HL-60 (cell line): Measurements from ENCODE around the gene STIMATE.

Experiments used
- DNase-seq, 2 experiments: peaks; one replicate each; pipeline ENCODE4 v3.0.0-alpha.2; 2010 to 2020; ENCODE audit warnings: low read depth in 1 of 2, low spot score in 1 of 2
- H3K27ac ChIP-seq: fragments of 250-450 bp; sonication (Bioruptor Pico); replicated peaks from 2 replicates; pipeline ENCODE4 v1.5.1; 2020; ENCODE audit warnings: mild to moderate bottlenecking, moderate library complexity
- H3K27me3 ChIP-seq: fragments of 250-450 bp; sonication (Bioruptor Pico); 2 replicates; pipeline ENCODE4 v1.5.1; 2021; ENCODE audit warnings: mild to moderate bottlenecking, moderate library complexity; ENCODE audit not compliant: insufficient read depth, poor library complexity, severe bottlenecking
- H3K4me3 ChIP-seq: replicated peaks from 2 replicates; pipeline ENCODE4 v1.5.1; 2011; ENCODE audit warnings: mild to moderate bottlenecking, control low read depth, low read length; ENCODE audit not compliant: insufficient read depth
- GABPA ChIP-seq: IDR thresholded peaks from 2 replicates; pipeline ENCODE4 v1.6.1; 2012; ENCODE audit warnings: low read depth
- POLR2AphosphoS5 ChIP-seq: IDR thresholded peaks from 2 replicates; pipeline ENCODE4 v1.6.1; 2012; ENCODE audit warnings: low read depth
- SPI1 ChIP-seq: IDR thresholded peaks from 2 replicates; pipeline ENCODE4 v1.6.1; 2012; ENCODE audit warnings: low read depth, mild to moderate bottlenecking, borderline replicate concordance
- TF ChIP-seq, protein P1 (sequence below): IDR thresholded peaks from one replicate; pipeline ENCODE4 v1.5.1; 2011; ENCODE audit warnings: low read length, control low read depth, inconsistent platforms; ENCODE audit not compliant: insufficient read depth
- TF ChIP-seq, protein P2 (sequence below): IDR thresholded peaks from 2 replicates; pipeline ENCODE4 v1.6.1; 2012; ENCODE audit warnings: low read depth; ENCODE audit not compliant: insufficient replicate concordance

Gene STIMATE

DNA sequence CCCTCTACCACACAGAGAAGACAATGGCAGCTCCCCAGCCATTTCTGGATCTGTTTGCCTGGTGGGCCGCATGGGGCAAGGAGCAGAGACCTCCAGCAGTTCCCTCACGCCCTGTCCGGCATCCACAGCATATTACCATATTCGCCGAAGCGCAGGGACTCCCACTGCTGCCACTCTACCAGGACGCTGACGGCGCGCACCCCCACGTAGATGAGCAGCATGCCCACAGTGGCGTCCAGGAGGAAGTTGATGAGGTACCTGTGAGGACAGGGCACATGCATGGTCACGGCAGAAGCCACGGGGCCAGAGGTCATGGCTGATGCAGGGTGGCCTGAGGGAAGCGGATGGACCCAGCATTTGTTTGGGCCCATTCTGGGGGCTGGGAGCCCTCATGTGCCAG lies 47.7 kb downstream of the STIMATE start:
- no peak for DNase-seq
- H3K4me3 ChIP-seq = no peak overlapping the region
- no peaks in the 10 kb centered on the region for H3K27me3 ChIP-seq
- TF ChIP-seq GABPA (no peak), POLR2AphosphoS5 (no peak), SPI1 (no peak)
- TF ChIP-seq, protein P1, sequence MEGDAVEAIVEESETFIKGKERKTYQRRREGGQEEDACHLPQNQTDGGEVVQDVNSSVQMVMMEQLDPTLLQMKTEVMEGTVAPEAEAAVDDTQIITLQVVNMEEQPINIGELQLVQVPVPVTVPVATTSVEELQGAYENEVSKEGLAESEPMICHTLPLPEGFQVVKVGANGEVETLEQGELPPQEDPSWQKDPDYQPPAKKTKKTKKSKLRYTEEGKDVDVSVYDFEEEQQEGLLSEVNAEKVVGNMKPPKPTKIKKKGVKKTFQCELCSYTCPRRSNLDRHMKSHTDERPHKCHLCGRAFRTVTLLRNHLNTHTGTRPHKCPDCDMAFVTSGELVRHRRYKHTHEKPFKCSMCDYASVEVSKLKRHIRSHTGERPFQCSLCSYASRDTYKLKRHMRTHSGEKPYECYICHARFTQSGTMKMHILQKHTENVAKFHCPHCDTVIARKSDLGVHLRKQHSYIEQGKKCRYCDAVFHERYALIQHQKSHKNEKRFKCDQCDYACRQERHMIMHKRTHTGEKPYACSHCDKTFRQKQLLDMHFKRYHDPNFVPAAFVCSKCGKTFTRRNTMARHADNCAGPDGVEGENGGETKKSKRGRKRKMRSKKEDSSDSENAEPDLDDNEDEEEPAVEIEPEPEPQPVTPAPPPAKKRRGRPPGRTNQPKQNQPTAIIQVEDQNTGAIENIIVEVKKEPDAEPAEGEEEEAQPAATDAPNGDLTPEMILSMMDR = no peak
- TF ChIP-seq, protein P2, sequence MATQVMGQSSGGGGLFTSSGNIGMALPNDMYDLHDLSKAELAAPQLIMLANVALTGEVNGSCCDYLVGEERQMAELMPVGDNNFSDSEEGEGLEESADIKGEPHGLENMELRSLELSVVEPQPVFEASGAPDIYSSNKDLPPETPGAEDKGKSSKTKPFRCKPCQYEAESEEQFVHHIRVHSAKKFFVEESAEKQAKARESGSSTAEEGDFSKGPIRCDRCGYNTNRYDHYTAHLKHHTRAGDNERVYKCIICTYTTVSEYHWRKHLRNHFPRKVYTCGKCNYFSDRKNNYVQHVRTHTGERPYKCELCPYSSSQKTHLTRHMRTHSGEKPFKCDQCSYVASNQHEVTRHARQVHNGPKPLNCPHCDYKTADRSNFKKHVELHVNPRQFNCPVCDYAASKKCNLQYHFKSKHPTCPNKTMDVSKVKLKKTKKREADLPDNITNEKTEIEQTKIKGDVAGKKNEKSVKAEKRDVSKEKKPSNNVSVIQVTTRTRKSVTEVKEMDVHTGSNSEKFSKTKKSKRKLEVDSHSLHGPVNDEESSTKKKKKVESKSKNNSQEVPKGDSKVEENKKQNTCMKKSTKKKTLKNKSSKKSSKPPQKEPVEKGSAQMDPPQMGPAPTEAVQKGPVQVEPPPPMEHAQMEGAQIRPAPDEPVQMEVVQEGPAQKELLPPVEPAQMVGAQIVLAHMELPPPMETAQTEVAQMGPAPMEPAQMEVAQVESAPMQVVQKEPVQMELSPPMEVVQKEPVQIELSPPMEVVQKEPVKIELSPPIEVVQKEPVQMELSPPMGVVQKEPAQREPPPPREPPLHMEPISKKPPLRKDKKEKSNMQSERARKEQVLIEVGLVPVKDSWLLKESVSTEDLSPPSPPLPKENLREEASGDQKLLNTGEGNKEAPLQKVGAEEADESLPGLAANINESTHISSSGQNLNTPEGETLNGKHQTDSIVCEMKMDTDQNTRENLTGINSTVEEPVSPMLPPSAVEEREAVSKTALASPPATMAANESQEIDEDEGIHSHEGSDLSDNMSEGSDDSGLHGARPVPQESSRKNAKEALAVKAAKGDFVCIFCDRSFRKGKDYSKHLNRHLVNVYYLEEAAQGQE = no peak
- no peak overlapping the region for H3K27ac ChIP-seq

DNA sequence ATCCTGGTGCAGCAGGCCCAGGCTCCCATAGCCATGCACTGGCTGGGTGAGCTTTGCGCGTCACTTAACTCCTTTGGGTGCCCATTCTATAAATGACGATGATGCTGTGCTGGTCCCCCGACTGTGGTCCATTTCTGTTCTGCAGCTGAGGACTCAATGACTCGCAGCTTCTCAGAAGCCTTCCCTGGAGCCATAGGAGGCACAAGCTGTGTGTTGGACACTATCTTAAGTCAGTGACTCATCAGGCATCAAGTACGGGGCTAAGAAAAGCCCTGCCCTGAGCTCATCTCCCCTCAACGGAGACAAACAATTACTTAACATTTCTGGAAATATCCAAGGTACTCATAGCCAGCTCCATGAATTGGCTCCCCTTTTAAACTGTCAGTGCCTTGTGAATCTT lies 48.7 kb downstream of the STIMATE start:
- no peak for DNase-seq
- Histone ChIP-seq H3K4me3 (no peak overlapping the region), H3K27ac (no peak overlapping the region), H3K27me3 (no peaks in the 10 kb centered on the region)
- TF ChIP-seq POLR2AphosphoS5 (no peak), GABPA (no peak), SPI1 (no peak)
- TF ChIP-seq, protein P2 = no peak
- TF ChIP-seq, protein P1 = no peak

DNA sequence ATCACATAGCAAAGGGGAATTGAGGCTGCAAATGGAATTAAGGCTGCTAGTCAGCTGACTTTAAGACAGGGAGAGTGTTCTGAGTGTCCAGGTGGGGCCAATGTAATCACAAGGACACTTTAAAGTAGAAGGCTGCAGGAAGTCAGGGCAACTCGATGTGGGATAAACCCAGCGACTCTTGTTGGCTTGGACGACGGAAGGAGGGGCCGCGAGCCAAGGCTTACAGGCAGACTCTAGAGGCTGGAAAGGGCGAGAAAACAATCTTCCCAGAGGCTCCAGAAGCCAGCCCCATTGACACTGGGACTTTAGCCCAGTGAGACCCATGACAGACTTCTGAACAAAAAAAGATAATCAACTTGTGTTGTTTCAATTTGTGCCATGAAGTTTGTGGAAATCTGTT lies 49.6 kb downstream of the STIMATE start:
- Histone ChIP-seq H3K27me3 (no peaks in the 10 kb centered on the region), H3K27ac (no peak overlapping the region), H3K4me3 (no peak overlapping the region)
- DNase-seq = no peak
- TF ChIP-seq GABPA (no peak), SPI1 (no peak), POLR2AphosphoS5 (no peak)
- TF ChIP-seq, protein P1 = no peak
- TF ChIP-seq, protein P2 = no peak
